Hippocampal formation (tissue), 2 donors: ENCODE measurements around the gene GYG2.
"Not testable (repeated sequence)": the region's sequence is repeated elsewhere in the genome, so short reads cannot be mapped to it uniquely, and the experiment has no call there.

Source experiments
- DNase-seq, 2 donors: peaks; one replicate each; lab custom pipeline; 2025; lab: John Stamatoyannopoulos, UW

Gene GYG2

DNA sequence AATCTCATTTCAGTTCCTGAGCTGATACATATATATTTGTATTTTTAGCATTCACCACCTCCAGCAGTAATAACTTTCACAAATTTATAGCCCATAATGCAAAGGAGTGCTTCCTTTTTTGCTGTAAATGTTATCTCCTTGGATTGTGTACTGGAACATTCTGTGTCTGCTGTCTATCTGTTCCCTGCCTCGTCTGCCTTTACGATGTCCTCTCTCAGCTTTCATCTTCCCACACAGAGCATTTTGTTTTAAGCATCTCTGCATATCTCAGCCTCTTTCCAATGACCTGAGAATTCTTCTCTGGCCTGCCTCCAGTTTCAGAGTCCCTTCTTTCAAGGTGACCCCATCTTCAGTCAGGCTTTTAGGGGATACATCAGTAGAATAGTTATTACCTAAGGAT, 43.1 kb downstream of the GYG2 start:
- DNase-seq, result no peak

GRCh38 chrX:2872671-2873277, 44.0 kb downstream of the GYG2 start:
- no peak for DNase-seq

GRCh38 chrX:2874222-2875135, 45.7 kb downstream of the GYG2 start:
- DNase-seq, result no peak

GRCh38 chrX:2875136-2875481, 46.4 kb downstream of the GYG2 start:
- no peak for DNase-seq

DNA sequence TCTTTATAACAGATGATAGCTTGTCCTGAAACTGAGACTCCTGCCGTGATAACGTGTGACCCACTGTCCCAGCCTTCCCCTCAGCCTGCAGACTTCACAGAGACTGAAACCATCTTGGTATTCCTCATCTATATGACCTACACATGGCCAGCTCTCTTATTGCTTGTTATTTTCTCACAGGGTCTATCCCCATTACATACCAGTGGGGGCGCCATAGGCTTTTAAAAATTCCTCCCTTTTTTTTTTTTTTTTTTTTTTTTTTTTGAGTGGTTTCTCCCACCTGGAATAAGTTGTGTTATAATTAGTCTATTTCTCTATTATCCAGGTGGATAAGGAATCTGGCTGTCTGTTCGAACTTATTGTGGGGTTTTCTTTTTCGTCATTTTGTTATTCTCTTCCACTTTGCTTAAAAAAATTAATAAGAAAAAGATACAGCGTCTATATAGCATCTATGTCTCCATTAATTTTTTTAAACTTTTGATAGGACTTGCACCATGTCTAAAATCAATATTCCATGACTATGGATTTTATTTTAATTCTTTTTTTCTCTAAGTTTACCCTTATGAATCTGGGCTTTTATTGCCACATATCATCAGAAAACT, 47.2 kb downstream of the GYG2 start:
- DNase-seq, result no peak

- DNase-seq, result no peak
These were observed 49.8 kb downstream of the GYG2 start for GRCh38 chrX:2878563-2878962.

DNA sequence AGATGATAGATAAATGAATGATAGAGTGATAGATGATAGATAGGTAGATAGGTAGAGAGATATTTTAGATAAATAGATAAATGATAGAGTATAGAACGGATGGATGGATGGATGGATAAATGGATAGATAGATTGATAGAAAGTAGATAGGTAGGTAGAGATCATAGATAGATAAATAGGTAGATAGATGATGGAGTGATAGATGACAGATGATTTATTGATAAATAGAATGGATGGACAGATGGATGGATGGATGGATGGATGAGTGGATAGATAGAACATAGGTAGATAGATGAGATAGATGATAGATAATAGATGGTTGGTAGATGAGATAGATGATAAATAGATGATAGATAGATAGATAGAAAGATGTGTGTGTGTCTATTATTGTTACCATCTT, 50.9 kb downstream of the GYG2 start:
- DNase-seq, result no peak

- DNase-seq, result no peak
These were observed 55.0 kb downstream of the GYG2 start for GRCh38 chrX:2883770-2884169.

DNA sequence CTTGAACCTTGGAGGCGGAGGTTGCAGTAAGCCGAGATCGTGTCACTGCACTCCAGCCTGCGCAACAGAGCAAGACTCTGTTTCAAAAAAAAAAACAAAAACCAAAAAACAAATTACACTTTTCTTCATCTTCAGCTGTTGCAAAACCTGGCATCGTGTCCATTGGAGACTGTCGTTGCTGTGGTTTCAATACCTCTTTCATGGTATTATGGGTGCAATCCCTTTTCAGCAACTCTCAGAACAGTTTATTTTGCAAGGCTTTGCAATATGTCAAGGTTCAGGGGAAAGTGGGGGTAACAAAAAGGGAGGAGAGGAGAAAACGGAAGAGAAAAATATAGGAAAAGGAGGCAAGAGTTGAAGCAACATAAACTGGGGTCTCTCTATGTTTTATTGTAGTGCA, 59.6 kb downstream of the GYG2 start:
- DNase-seq, result no peak

DNA sequence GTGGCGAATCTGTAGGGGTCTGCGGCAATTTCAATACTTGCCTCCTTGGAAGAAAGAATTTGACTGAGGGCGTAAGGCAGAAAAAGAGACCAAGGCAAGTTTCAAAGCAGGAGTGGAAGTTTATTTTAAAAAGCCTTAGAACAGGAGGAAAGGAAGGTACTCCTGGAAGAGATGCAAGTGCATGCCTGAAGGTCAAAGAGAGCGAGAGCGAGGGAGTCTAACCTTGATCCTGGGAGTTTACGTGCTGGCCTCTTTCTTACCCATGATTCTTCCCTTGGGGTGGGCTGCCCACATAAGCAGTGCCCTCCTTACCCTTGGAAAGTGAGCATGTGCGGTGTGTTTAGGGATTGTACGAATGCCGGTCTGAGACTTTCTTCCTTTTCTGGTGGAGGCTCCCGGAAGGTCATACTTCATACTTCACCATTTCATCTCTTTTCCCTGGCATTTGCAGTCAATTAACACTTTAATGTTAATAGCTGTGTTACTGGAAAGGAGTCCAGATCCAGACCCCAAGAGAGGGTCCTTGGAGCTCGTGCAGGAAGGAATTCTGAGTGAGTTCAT, 60.4 kb downstream of the GYG2 start:
- no peak for DNase-seq

DNA sequence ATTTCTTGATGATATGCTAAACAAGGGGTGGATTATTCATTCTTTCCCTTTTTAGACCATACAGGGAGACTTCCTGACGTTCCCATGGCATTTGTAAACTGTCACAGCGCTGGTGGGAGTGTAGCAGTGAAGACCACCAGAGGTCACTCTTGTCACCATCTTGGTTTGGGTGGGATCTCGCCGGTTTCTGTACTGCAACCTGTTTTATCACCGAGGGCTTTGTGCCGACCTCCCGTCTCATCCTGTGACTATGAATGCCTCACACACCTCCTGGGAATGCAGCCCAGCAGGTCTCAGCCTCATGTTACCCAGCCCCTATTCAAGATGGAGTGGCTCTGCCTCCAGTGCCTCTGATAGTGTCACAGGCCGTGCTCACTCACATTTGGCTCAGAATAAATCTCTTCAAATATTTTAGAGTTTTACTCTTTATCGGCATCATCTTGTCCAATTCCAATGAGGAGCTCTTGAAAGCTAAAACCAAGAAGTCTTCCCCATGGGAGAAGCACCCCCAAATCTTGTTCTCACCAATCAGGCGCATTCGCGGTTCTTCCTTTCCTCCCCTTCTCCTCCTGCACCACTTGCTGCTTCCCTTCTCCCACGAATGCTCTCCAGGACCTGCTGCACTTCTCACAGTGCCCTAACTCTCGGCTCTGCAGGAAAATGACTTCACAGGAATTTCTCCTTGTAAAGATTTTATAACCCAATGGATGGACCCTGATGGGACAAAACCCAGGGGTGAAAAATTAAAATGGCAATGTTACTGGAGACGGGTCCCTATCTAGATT, 61.2 kb downstream of the GYG2 start:
- not testable (repeated sequence) for DNase-seq

DNA sequence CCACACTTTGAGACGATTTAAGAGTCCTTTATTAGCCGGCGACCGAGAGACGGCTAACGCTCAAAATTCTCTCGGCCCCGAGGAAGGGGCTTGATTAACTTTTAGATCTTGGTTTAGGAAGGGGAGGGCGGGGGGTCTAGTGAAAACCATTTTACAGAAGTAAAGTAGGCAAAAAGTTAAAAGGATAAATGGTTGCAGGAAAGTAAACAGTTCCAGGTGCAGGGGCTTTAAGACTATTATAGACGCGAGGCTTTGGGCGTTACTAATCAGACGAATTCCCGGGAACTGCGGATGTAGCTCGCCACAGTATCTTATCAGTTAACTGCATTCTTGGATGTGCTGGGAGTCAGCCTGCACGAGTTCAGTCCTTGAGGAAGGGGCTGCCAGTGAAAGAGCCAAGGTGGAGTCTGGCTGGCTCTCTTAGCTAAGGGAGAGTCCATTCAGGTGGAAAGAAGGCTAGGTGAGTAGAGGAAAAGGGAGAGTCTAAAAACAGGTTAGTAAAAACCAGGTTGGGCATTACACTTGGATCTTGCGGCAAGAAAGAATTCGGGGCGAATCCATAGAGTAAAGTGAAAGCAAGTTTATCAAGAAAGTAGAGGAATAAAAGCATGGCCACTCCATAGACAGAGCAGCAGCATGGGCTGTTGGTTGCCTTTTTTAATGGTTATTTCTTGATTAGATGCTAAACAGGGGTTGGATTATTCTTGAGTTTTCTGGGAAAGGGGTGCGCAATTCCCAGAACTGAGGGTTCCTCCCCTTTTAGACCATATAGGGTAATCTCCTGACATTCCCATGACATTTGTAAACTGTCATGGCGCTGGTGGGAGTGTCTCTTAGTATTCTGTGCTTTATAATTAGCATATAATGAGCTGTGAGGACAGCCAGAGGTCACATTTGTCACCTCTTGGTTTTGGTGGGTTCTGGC, 62.1 kb downstream of the GYG2 start:
- DNase-seq, result not testable (repeated sequence)

DNA sequence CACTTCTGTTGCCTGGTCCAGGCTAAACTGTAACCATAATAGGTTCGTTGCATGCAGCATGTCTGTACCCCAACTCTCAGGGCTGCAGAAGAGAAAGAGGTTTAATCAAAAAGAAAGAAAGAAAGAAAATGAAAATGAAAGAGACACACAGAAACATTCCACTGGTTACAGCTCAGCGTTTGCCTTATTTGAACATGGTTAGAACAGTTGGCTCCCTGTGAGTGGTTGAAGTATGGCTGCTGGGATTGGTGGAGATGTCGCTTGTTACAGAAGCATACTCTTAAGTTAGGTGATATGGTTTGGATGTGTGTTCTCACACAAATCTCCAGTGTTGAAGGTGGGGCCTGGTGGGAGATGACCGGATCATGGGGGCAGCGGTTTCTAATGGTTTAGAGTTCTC, 64.1 kb downstream of the GYG2 start:
- no peak for DNase-seq

DNA sequence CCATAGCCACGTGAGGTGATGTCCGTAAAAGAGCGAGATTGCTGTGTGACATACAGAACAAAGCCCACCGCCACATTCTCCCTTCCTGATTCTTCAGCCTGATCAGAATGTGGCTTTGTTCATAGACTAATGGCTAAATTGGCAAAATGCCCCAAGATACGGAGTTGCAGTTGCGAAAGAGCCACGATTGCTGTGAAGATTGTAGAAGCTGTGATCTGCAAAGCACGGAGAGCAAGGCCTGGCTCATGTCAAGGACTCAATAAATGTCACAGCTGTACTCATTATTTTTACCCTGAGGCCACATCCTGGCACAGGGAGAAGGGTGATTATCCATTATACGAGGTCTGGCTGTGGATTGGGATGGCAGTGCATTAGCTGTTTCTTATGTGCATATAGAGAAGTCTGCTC, 66.2 kb downstream of the GYG2 start:
- DNase-seq, result no peak

DNA sequence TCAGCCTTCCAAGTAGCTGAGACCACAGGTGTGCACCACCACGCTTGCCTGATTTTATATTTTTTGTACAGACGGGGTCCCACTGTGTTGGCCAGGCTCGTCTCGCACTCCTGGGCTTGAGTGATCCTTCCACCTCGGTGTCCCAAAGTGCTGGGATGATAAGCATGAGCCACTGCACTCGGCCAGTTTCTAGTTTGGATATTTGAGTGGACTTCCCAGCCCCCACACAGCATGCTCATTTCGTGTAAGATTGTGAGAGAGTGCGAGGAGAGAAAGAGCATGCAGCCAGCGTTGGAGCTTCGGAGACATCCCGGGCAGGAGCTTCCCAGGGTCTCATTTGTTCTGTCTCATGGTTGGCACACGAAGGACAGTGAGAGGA, 68.6 kb downstream of the GYG2 start:
- DNase-seq, result no peak

DNA sequence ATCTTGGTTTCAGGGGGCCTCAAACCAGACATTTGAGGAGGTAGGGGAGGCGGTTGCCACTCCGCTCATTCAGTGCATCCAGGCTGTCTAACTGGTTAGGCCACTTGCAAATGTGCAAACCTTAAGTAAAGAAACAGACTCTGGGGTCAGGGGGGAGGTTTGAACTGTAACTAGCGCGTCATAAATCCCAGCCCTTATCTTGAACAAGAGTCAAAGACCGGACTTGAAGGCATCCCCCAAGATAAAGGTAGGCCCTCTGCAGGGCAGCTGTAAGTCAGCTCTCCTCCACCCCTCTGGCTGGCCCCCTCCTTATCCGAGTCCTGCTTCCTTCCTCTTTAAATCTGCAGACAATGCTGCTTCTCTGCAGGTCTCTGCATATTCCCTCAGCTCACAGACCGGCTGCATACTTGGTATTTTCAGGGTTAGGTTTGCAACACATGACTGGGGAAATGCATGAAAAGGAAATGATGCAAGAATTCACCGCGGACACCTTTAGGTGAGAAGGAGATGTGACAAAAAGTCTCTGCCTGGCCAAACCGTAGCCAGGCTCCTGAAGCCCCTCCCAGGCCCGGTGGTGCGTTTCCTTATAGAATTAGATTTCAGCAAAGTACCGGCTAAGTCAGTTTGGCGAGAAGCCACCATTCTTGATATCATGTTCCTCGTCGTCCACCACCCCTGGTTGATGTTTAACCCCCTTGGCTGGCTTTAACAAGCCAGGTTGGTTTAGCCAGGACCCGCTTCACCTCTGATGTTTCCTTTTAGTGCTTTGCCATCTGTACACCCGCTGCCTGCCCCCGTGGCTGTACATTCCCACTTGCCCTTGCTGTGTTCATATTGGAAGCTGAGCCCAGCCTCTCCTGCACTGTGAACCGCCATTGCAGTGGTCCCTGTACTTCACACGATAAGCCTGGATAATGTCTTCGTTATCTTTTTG, 69.2 kb downstream of the GYG2 start:
- DNase-seq, result not testable (repeated sequence)

- DNase-seq, result no peak
These were observed 70.2 kb downstream of the GYG2 start for GRCh38 chrX:2898846-2899512.

DNA sequence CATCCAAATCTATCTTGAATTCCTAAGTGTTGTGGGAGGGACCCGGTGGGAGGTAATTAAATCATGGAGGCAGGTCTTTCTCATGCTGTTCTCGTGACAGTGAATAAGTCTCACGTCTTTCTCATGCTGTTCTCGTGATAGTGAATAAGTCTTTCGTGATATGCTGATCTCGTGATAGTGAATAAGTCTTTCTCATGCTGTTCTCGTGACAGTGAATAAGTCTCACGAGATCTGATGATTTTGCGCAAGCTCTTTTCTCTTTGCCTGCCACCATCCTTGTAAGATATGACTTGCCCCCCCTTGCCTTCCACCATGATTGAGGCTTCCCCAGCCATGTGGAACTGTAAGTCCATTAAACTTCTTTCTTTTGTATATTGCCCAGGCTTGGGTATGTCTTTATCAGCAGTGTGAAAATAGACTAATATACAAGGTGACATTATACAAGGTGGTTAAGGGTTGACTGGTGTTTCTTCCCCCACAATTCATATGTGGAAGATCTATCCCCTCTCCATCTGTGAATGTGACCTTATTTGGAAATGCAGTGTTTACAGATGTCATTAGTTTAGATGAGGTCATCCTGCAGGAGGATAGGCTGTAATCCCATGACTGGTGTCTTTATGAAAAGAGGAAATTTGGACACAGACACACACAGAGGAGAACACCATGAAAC, 72.8 kb downstream of the GYG2 start:
- DNase-seq, result no peak

GRCh38 chrX:2902841-2903240, 74.1 kb downstream of the GYG2 start:
- DNase-seq, result no peak
